Measurements from ENCODE around the gene HOXC11.

The HOXC11 gene

DNA sequence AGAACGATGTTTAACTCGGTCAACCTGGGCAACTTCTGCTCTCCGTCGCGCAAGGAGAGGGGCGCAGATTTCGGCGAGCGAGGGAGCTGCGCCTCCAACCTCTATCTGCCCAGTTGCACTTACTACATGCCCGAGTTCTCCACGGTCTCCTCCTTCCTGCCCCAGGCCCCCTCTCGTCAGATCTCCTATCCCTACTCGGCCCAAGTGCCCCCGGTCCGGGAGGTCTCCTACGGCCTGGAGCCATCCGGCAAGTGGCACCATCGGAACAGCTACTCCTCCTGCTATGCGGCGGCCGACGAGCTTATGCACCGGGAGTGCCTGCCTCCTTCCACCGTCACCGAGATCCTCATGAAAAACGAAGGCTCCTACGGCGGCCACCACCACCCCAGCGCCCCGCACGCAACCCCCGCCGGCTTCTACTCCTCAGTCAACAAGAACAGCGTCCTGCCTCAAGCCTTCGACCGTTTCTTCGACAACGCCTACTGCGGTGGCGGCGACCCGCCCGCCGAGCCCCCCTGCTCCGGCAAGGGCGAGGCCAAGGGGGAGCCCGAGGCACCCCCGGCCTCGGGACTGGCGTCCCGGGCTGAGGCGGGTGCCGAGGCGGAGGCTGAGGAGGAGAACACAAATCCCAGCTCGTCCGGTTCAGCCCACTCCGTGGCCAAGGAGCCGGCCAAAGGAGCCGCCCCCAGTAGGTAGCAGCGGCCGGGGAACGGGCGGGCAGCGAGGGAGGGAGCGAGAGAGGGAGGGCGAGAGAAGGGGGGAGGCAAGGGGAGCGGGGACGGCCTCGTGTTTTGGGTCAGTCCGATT is 513 bp downstream of the HOXC11 start:
- DNase-seq (ENCODE audit: low read depth, low spot score): no peak

DNA sequence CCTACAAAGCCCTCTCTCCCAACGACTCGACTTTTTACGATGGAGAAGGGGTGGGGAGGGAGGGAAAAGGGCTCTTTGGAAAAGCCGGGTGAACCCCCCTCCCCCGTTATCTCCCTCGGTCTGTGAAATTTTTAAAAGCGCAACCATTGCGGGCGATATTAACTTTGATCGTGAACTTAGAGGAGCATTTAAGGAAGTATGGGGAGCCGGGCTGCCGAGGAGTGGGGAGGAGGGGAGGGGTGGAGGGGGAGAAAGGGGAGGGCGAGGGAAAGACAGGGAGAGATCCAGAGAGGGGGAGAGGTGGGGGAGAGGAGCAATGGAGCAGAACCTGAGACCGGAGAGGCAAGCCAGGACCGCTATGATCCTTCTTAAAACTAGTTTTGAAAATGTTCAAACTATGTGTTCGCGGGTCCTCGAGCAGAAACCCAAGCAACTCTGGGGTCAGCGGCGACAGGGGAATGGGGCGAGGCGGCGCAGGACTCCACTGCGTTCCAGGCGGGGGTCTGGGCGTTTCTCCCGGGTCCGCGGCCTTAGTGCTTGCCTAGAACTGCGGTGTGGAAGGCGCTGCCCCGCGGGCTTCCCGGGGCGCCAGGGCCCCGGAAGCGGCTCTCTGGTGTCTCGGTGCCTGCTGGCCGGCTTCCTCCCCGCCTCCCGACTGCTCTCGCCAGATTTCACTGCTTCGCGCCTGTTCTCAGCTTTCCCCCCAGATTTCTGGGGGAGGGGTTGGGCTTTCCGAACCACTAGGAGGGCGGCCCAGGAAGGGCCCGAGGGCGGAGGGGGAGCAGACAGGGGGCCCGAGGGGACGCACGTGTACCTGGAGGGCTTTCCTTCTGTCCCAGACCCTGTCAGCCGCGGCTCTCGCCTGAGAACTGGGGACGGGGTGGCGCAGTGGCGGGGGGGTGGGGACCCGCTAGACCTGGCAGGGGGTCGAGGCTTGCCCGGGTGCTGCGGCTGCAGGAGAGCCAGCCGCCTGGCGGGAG is 1.4 kb downstream of the HOXC11 start, which contains the start of gene HOTAIR:
Gene HOTAIR, minus strand, starts transcription at position 871 of the 980 bp plus-strand sequence.
- no peak for DNase-seq (ENCODE audit: low read depth, low spot score)

DNA sequence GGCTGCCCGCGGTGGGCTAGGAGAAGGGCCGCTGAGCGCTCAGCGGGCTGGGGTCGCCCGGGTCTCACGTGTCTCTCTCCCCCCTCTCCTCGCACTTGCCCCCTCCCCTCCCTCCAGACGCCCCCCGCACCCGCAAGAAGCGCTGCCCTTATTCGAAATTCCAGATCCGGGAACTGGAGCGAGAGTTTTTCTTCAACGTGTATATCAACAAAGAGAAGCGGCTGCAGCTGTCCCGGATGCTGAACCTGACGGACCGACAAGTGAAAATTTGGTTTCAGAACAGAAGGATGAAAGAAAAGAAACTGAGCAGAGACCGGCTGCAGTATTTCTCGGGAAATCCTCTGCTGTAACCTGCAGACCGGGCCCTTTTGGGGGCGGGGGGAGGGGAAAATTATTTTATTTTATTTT is 2.1 kb downstream of the HOXC11 start:
- DNase-seq (ENCODE audit: low read depth, low spot score): no peak

DNA sequence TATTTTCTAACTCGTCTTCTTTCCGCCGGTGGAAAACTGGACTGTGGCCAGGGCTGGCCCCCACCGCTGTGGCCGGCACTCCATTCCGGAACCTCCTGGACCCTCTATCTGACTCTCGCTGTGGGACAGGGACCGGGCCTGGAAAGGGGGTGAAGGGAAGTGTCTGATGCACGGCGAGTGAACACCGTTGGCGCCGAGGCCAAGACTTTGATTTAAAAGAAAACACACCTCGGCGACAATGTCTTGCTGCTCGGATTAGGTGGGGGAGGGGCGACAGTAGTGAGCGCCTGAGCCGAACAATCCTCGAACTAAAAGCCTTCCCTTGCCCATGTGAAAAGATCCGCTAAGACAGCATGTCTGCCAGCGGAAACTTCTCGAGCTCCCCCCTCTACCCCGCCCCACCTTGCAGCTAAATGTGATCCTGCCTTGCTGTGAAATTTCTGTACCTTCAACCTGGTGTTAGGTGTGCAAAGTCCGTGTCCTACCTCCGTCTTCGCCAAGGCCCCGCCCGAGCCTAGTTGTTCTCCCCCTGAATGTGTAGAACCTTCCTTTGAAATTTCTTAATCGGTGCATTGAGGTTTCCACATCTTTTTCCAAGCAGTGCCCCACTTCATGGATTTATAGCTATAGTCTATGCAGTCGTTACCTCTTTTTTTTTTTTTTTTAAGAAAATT is 2.7 kb downstream of the HOXC11 start:
- no peak for DNase-seq (ENCODE audit: low read depth, low spot score)

DNA sequence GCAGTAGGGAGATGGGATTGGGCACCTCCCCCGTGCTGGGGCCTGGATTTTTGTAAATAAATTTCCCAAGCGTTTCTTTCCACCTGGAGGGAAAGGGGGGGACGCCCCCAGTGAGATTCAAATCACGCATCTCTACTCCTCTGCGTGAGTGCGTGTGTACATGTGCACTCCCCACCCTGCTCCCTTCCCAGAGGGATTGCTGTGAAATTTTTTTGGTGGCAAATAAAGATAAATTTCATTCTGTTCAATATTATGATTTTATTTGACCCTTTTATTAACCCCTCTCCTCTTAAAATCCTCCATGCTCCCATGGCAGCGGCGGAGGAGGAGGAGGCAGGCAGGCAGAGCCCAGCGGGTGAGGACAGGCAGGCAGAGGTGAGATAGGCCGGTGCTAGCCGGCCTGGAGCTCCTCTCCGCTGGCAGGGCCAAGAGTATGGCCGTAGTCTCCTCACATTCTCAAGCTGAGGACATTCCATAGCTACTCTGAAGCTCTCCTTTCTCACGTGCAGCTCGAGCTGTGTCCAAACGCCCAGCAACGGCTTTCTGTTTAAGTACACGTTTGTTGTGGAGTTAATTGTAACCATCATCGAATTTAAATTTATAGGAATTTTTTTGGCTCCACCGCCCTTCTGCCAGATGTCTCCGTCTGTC is 3.4 kb downstream of the HOXC11 start:
- DNase-seq (ENCODE audit: low read depth, low spot score): no peak

DNA sequence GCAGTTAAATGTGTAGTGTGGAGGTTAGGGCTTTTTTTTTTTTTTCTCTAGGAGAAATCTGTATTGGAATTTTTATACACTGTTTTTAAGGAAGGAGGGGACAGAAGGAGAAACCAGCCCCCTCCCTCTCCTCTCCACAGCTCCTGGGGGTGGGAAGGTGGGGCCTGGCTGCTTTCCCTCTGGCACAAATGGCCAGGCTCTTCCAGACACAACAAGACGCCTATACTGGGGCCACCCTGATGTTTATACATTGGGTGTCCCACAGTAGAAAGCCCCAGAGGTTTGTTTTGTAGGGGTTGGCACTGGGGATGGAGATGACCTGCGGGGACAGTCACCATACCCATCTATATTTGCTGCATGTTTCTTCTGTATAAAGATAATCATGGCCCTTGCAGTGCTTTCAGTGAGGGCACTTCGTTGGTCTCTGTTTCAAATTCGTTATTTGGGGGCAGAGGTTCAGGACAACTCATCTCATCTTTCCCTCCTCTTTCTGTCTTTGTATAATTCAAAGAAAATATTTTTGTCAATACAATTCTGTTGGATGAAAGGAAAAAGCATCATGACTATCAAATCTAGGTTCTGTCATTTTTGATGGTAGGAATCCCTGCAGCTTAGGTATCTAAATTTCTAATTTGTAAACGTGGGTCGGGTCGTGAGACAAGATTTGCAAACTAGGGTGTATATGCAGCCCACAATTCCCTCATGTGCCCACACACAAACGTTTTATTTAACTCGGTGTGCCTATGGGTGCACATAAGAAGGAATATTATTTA is 4.1 kb downstream of the HOXC11 start:
- no peak for DNase-seq (ENCODE audit: low read depth, low spot score)

DNA sequence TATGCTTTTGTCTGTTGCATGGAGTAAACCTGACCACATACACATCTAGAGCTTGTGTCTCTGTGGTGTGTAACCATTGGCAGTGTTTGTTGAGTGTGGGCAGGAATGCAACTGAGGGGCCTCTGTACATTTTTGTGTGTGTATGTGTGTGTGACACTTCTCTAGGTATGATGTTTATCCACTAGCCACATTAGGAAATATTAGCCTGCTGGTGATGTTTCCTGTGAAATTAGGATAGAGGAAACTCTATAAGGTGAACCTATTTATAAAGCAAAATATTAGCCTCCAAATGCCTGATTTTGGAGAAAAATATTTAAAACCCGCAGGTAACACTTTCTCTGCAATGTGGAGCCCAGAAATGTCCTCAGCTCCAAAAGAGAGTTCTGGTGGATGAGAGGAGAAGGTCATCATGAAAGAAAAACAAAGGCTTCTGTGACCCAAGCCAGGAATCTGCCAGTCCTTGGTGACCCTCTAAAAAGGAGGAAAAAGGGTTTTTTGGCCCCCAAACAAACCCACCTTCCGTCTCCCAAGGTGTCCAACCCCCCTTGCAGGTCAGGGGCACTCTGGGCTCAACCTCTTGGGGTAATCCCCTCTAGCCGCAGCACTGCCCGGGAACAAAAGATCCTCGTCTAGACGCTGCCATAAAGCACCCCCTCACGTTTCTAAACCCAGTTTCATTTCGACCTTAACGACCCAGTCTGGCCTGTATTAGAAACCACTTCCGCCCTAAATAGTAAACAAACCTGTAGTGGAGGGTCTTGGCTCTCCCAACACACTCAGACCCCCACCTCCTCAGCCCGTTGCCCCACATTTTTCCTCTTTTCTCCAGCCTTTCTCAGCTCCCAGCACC is 4.9 kb downstream of the HOXC11 start:
- no peak for DNase-seq (ENCODE audit: low read depth, low spot score)

DNA sequence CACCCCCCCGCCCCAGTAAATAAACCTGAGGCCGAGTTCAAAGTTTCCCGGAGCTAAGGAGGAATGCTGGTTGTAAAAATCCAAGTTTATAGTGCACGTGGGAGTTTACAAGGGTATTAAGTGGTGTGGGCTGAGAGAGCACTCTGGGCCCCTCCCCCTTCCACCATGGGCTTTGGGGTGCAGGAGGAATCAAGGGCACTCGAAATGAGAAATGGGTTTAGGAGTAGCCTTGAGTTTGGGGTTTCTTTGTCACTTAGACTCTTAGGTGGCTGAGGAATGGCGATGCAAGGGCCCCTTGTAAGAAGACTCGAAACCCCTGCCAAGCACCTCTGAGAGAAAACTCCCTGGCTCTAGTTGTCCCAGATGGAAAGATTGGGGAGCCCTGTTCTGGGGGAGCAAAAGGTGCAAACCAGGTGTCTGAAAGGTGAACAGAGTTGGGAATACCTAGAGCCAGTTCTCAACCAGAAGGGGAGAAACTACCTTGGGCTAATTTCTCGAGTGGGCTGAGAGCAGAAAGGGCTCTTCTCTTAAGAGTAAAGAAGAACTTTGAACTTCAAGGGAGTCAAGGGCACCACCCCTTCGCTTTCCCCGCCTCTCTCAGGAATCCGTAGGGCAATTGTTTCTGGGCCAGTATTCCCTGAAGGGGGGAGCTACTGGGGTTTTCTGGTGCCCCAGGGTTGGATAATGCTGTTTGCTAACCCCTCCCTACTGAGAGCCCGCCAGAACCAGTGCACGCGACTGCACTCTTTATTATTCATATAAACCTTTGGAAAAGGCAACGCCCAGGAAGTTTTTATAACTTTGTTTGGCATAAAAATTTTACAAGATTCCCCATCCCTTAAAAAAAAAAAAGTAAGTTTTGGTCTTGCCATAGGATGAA is 5.8 kb downstream of the HOXC11 start:
- DNase-seq (ENCODE audit: low read depth, low spot score): no peak

DNA sequence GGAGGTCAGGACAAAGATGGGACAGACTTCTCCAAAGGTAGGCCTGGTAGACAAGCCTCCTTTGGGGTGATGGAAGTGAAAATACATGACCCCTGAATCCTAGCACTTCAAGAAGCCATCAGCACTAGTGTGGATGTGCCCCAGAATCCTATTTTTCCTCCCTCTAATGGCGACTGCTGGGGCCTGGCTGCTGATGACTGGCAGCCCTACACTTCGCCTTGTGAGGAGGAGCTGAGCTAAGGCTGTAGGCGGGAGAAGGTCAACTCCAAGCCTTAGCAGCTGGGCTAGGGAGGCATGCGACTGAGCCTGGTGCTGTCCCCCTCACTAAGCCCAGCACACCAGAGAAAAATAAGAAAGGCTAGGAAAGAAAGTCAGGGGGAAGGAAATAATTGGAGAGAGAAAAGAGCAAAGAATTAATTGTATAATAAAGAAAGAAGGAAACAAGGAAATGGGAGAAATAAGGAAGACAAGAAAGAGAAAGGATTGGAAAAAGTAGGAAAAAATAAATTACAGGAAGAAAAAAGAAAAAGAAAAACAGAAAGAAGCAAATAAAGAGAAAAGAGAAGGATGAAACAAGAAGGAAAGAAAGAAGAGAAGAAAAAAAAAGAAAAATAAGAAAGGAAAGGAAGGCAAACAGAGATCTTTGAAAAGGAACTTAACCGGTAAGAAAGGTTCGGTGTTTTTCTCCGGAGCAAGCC is 7.3 kb downstream of the HOXC11 start:
- no peak for DNase-seq (ENCODE audit: low read depth, low spot score)

DNA sequence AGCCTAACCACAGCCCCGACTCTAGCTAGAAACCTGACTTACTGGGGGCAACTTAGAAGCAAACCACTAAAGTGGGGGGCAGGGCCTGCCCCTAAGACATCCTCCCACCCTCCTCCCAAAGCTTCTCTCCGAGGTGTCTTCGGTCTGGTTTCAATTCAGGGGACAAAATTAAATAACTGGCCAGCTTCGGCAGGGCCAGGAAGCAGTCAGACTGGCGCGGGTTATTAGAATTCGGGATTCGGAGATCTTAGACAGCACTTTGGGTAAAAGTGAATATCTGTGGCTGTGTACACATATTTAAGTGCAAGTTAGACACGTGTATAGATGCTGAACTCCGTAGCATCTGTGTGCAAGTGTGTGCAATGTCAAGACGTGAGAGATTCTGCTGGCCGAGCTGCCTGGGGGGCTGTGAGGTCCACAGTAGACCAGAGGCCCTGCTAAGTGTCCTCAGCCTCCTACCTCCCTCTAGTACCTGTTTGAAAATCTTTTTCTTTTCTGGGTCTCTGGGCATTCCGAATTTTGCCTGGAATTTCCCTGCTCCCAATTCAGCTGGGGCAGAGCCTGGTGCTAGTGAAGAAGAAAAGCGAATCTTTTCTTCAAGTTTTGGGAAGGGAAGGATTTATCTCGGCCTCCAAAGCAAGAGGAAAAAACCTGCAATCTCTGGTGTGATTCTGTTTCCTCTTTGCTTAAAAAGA is 8.0 kb downstream of the HOXC11 start:
- no peak for DNase-seq (ENCODE audit: low read depth, low spot score)

DNA sequence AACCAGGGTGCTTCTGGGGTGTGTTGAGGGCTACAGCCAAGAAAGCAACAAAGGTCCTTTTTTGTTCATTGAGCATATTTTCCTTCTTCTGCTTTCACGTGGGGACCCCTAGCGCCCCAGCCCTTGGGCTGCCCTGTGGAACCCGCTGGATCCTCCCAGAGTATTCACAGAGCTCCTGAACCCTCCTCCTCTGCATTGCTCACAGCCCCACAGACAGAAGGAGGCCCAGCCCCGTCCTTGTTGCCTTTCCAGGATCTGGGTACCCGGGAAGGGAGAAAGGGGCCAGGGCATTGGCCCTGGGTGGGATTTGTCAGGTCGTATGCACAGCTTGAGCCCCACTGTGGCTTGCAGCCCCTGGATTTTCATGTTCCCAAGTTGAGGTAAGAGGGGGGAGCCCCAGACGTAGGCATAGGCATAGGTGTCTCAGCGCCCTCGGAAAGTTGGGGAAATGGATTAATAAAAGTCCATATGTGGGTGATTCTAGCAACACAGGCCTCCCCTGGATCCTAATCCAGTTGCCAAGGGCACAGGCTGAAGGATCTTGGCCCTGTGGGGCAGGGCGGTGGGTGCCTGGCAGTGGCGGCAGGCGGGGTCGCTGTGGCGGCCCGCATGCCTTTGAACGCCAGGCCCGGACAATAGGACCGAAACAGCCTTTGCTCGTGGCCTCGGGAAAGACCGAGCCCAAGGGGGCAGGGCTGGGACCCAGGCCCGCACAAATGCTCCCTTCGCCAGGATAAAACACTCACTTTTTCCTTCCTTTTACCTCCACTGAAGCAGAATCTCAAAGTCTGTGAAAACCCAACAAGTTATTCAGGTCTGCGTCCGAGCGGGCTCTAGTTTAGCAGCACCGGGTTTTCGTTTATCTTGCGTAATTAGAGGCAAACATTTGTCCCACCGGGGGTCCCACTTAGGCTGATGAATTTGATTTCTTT is 9.0 kb downstream of the HOXC11 start:
- no peak for DNase-seq (ENCODE audit: low read depth, low spot score)

DNA sequence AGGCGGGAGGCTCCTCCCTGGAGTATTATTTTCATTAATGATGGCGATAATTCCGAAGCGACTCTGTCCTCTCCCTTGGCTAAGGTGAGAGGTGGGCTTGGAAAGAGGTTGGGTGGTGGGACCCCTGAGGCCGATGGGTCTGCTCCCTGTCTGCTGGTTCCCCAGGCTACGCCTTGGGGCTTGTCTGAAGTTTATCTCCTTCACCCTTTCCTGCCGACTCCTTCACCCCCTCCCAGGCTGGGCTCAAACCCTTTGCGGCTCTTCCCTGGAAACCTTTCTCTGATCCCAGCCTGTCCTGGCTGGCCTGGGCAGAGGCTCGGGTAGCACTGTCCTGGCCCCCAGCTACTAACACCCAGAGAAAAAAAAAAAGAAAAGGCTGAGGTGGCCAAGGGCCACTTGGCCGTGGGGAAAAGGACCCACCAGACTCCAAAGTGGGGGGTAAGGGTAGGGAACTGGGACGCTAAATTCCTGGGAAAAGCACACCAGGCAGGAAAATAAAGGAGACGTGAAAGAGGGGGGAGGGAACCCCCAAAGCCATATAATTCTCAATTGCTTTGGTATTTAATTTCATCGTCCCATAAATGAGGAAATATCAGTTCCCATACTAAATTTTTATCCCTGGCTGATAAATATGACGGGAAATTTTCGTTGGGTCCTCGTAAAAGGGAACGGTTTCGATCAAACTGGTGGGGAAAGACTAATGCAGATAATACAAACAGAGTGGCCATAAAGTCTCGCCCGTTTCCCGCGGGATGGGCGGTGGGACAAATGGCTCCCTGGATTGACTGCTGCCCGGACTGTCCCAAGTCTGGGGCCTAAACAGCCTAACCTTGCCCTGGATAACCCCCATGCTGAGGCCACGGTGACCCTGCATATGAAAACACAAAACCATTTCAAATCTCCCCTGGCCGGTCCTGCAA is 10.0 kb downstream of the HOXC11 start:
- no peak for DNase-seq (ENCODE audit: low read depth, low spot score)

DNA sequence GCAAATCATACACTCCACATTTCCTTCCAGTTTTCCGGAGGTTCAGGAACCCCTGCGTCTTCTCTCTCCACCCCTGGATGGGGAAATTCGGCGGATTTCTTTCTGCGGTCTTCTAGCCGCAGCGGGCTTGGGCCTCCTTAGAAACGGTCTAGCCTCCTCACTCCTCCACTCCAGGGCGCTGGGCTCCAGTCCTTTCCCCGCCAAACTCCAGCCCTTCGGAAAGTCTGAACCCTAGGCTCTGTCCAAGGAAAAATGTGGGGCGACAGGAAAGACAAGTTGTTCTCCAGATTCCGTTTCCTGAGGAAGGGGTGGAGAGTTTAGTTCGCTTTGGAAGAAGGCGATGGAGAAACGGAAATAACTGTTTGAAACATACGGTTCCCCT is 10.6 kb downstream of the HOXC11 start:
- no peak for DNase-seq (ENCODE audit: low read depth, low spot score)

DNA sequence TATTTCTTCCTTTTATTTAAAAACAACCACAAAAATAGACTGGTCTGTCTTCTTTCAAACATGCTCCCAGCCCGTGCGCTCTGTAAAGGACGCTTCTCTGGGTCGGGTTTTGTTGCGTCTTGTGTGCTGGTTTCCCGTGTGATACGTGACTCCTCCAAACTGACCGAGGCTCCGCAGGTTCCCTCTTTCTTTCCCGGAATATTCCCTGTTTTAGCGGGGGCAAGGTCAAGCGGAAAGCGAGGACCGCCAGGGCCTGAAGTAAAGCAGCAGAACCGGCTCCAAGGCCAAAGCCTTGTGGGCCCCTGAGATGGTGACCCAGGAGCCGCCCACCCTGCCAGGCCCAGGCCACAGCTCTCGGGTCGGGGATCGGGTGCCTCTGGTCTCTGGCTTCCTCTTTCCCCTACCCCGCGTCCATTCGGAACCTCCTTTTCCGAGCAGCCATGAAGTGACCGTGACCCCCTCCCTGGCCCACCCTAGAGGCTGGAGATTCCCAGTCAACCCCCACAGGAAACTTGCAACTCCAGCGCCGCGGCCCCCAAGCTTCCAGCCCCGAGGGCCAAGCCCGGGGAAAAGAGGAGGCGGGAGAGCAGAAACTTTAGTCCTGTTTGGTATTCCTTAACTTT is 11.1 kb downstream of the HOXC11 start:
- no peak for DNase-seq (ENCODE audit: low read depth, low spot score)
